ENCODE results near the gene ARFGAP2. TPM values are rescaled to one million over a fixed set of nuclear protein-coding genes. Genes with fewer than 3 reads are reported as not detected.

ARFGAP2 gene
- total RNA-seq, 1 experiment from 2014 or later, result 111 TPM

- no peak for DNase-seq (ENCODE audit: low read depth)
Observed at GRCh38 chr11:47171061-47171838, 5.4 kb downstream of the ARFGAP2 start.

GRCh38 chr11:47166368-47166767 lies 10.3 kb downstream of the ARFGAP2 start:
- no peak for DNase-seq (ENCODE audit: low read depth)

DNA sequence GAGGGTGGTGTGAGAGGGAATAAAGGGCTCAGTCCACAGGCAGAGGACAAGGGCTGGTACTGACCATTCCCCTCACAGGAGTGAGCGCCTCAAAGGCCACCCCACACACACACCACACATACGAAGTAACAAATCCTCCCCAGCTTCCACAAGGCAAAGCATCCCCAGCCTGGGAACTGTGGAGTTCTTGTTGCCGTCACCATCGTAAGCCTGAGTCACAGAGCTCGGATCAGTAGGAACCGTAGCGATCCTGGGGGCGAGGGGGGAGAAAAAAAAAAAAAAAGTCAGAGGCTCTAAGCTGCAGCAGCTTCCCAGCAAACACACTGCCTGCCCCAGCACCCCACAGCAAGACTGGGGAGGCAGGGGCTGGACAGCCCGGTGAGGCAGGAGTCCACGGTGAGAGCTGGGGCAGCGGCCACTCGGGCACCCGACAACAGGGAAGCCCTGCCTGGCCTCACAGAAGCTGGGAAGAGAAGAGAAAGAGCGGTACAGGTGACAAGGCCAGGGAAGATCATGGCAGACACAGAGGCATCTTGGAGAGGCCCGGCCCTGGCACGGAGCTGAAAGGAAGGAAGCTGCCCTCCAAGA lies 11.3 kb downstream of the ARFGAP2 start:
- no peak for DNase-seq (ENCODE audit: low read depth)

- DNase-seq (ENCODE audit: low read depth), result no peak
Observed at GRCh38 chr11:47164321-47164720, 12.4 kb downstream of the ARFGAP2 start.

GRCh38 chr11:47163898-47164297 lies 12.8 kb downstream of the ARFGAP2 start:
- no peak for DNase-seq (ENCODE audit: low read depth)

GRCh38 chr11:47163193-47163592 lies 13.5 kb downstream of the ARFGAP2 start:
- DNase-seq (ENCODE audit: low read depth), result no peak

DNA sequence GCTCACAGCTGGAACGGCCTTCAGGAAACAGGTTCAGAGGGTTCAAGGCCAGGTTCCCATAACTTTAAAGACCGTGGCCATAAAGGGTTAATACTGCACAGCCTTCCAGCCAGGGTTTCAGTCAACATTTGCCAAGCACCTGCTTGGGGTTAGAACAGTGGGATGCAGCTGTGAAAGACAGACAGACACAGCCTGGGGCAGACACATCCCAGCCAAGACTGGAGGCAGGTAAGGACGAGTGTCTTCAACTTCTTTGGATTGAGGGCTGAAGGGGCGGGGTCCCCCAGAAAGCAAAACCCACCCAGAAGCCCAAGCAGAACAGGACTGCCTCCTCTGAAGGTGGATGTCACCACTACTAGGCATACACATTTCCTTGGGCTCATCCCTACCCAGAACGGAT lies 14.3 kb downstream of the ARFGAP2 start:
- no peak for DNase-seq (ENCODE audit: low read depth)

- DNase-seq (ENCODE audit: low read depth), result no peak
Observed at GRCh38 chr11:47161890-47162289, 14.8 kb downstream of the ARFGAP2 start.

DNA sequence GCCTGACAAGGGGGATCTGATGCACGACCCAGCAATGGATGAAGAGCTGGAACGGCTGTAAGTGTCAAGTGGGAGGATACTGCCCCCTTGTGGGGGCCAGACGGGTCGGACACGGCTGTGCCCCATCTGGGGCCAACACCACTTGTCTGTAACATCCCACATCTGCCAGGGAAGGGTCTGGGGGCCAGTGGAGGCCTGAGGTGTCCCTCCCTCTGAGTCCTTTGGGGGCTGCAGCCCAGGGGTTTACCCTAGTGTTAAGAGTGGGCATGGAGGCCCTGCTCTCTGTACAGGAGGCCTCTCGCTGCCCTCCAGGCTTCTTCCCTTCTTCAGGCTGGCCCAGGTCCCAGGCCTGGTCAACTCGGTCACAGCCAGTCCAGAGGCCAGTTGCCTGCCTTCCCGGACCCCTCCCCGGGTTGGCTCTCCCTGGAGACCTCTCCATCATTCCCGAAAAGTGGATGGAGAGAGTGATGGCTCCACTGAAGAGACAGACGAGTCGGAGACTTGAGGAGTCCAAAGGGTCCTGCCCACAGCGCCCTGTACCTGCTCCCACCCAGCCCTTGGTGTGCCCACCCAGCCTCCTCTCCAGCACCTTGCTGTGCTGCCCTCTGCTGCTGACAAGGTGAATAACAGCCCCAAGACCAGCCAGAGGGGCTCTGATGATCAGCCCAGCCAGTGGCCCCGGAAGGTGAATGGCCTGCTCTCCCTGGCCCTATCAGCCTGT lies 15.4 kb downstream of the ARFGAP2 start:
- peak; percentile 55 for DNase-seq (ENCODE audit: low read depth)

DNA sequence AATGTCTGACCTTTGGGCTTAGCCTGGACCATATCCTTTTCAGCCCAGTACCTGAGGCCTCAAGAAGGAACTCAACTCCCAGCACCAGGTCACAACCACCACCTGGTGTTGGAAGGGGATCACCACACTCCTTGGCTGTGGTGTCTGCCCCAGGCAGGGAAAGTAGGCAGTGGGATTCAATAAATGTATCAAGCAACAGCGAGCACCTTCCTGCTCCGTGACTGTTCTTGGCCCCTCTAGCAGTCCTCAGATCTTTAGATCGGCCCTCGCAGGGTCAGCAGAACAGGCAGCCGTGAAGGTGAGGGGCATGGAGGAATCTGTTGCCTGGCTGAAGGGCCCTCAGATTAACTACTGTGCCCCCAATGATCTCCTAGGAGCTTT lies 15.9 kb downstream of the ARFGAP2 start:
- no peak for DNase-seq (ENCODE audit: low read depth)

- no peak for DNase-seq (ENCODE audit: low read depth)
Observed at GRCh38 chr11:47158242-47158641, 18.4 kb downstream of the ARFGAP2 start.

GRCh38 chr11:47157805-47158204 lies 18.9 kb downstream of the ARFGAP2 start:
- no peak for DNase-seq (ENCODE audit: low read depth)

DNA sequence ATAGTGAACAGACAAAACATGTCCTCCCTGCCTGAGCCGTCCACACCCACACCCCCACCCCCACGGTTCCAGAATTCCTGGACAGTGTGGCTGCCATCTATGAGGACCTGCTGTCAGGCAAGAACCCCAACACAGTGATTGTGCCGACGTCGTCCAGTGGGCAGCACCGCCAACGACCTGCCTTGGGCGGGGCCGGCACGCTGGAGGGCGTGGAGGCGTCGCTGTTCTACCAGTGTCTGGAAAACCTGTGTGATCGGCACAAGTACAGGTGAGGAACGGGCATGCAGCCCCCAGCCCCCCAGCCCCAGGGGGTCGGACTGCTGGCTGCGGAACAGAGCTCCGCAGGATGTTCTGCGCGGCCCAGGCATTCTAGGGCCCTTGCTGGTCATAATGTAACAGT lies 19.7 kb downstream of the ARFGAP2 start:
- no peak for DNase-seq (ENCODE audit: low read depth)

DNA sequence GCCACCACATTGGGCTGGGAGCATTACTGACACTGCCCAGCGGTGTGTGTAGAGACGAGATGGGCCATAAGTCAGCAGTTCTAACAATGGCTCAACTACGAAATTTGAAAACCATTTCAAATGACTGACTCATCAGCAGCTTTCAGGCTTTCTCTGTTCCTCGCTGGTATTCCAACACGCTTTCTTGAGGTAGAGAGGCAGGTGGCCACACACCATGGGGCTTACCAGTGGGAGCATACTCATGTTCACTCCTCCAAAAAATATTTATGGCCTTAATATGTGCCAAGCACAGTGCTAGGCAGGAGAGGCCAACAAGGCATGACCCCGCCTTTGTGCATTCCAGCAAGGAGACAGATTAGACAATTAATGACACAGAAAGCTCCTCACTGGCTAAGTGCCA lies 20.3 kb downstream of the ARFGAP2 start:
- DNase-seq (ENCODE audit: low read depth), result no peak

DNA sequence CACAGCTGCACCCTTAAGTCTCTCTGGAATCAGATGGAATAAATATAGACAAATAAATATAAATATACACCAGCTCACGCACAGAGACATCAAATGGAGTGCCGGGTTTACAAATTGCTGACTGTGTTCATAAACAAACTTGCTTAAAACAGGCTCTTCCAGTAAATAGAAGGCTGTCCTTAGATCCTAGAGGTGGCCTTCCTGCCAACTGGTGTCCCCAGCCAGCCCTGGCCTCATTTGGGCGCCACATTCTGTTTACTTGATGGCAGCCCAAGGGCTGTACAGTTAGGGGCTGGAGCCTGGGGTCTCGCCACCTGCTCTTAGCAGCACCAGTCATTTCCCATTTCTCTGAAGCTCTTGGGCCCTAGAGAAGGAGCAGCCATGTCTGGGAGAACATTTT lies 20.8 kb downstream of the ARFGAP2 start:
- no peak for DNase-seq (ENCODE audit: low read depth)

DNA sequence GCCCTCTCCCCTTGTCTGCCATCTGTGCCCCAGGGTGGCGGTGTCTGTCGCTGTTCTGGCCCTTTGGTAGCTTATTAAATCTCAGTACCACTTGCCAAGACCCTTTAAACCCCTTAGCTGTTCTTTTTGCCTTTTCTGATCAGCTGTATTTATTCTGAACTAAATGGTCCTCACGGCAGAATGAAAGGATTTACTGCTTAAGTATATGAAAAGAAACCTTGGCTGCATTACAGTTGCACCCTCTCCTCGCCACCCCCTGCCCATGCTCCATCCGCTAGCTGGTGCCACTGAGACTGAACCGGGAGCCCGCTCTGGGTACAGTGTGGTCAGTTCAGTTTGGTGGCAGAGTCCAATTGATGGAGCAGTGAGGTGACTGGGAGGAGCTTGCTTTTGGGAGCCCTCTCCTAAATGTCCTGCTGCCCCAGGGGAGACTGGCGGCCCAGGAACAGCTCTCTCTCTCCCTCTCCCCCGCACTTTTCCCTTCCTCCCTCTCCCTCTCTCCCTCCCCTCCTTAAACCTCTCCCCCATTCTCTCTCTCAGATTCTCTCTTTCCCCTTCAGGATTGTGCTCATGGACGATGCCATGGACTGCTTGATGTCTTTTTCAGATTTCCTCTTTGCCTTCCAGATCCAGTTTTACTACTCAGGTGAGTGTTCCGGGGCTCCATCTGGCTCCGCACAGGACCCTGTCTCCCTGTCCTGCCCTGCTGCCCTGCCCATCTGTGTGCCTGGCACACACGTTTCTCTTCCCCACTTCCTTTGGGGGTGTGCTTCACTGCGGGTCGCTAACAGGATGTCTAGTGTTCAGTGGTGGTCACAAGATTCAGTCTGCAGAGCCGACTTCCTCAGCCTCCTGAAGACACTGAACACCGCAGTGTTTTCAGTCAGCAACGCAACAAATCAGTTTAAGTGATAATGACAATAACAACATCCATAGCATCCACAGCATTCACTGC lies 21.8 kb downstream of the ARFGAP2 start:
- DNase-seq (ENCODE audit: low read depth), result no peak

- DNase-seq (ENCODE audit: low read depth), result peak; percentile 90
Observed at GRCh38 chr11:47152953-47153950, 23.4 kb downstream of the ARFGAP2 start.

- no peak for DNase-seq (ENCODE audit: low read depth)
Observed at GRCh38 chr11:47152126-47152952, 24.3 kb downstream of the ARFGAP2 start.

- DNase-seq (ENCODE audit: low read depth), result no peak
Observed at GRCh38 chr11:47149782-47150181, 26.9 kb downstream of the ARFGAP2 start.

Measured in LHCN-M2 (cell line).